HCT116 (cell line): ENCODE measurements around the gene ADD2.

ENCODE experiments used
- CTCF ChIP-seq, 3 experiments: fragments of 200-600 bp in 1 of 3; sonication (generic) in 1 of 3; IDR thresholded peaks in 2 of 3; conservative IDR thresholded peaks in 1 of 3; 2 replicates each; pipeline ENCODE4 v1.5.1; 2012 to 2017; ENCODE audit warnings: low read depth in 2 of 3, low read length in 2 of 3, antibody characterized with exemption in 1 of 3, borderline replicate concordance in 1 of 3, control low read depth in 1 of 3, mild to moderate bottlenecking in 1 of 3, mixed read lengths in 1 of 3, mixed run types in 1 of 3, moderate library complexity in 1 of 3; ENCODE audit not compliant: insufficient read depth in 1 of 3
- EZH2 ChIP-seq: fragments of 200-600 bp; sonication (generic); IDR thresholded peaks from 2 replicates; pipeline ENCODE4 v1.6.1; 2017; ENCODE audit warnings: antibody characterized with exemption, mixed run types
- FOSL1 ChIP-seq: IDR thresholded peaks from 2 replicates; pipeline ENCODE4 v1.6.1; 2012; ENCODE audit warnings: low read depth
- JUND ChIP-seq: IDR thresholded peaks from 2 replicates; pipeline ENCODE4 v1.6.1; 2012
- MAX ChIP-seq: IDR thresholded peaks from 2 replicates; pipeline ENCODE4 v1.6.1; 2012
- POLR2A ChIP-seq: IDR thresholded peaks from 2 replicates; pipeline ENCODE4 v1.7.0; 2011; ENCODE audit warnings: borderline replicate concordance; ENCODE audit not compliant: insufficient read depth, insufficient read length; ENCODE audit errors: extremely low read depth
- POLR2AphosphoS5 ChIP-seq: IDR thresholded peaks from 2 replicates; pipeline ENCODE4 v1.6.1; 2011; ENCODE audit warnings: mild to moderate bottlenecking, low read depth, low read length, moderate library complexity
- RAD21 ChIP-seq: IDR thresholded peaks from 2 replicates; pipeline ENCODE4 v1.6.1; 2012; ENCODE audit warnings: low read depth, mild to moderate bottlenecking
- REST ChIP-seq: IDR thresholded peaks from 2 replicates; pipeline ENCODE4 v1.6.1; 2012; ENCODE audit warnings: low read depth
- SIN3A ChIP-seq: IDR thresholded peaks from 2 replicates; pipeline ENCODE4 v1.6.1; 2012; ENCODE audit warnings: low read depth
- YY1 ChIP-seq: IDR thresholded peaks from 2 replicates; pipeline ENCODE4 v1.6.1; 2011; ENCODE audit warnings: low read length, low read depth, moderate library complexity, mild to moderate bottlenecking; ENCODE audit not compliant: insufficient replicate concordance; ENCODE audit errors: extremely low read depth
- ZBTB33 ChIP-seq: IDR thresholded peaks from 2 replicates; pipeline ENCODE4 v1.6.1; 2011; ENCODE audit warnings: mild to moderate bottlenecking, low read length, moderate library complexity; ENCODE audit not compliant: insufficient replicate concordance; ENCODE audit errors: extremely low read depth
- TF ChIP-seq, protein P1 (sequence below): IDR thresholded peaks from 2 replicates; pipeline ENCODE4 v1.6.1; 2012

- no peak for TF ChIP-seq POLR2A
- TF ChIP-seq REST, result no peak
- TF ChIP-seq, protein P1, sequence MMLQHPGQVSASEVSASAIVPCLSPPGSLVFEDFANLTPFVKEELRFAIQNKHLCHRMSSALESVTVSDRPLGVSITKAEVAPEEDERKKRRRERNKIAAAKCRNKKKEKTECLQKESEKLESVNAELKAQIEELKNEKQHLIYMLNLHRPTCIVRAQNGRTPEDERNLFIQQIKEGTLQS, result no peak
- TF ChIP-seq POLR2AphosphoS5, result no peak
- no peak for TF ChIP-seq CTCF (IDR thresholded peaks at IDR 0.05 in 2 of 3, conservative IDR thresholded peaks at IDR 0.05 in 1 of 3; ENCODE audit: borderline replicate concordance in 1 of 3, insufficient read depth in 1 of 3, low read depth in 2 of 3, low read length in 2 of 3)
- no peak for TF ChIP-seq RAD21
- no peak for TF ChIP-seq EZH2
- TF ChIP-seq SIN3A, result no peak
- TF ChIP-seq FOSL1, result no peak
- no peak for TF ChIP-seq MAX
- TF ChIP-seq JUND, result no peak
- no peak for TF ChIP-seq ZBTB33
- no peak for TF ChIP-seq YY1
Measured at GRCh38 chr2:70718736-70719135, 49.3 kb downstream of the ADD2 start.
